Thyroid gland (tissue), 4 donors: Measurements from ENCODE around the gene FAXC.

ENCODE experiments used
- POLR2A ChIP-seq, 2 donors: fragments of 450-650 bp; IDR thresholded peaks; one replicate each; pipeline ENCODE4 v1.6.1; 2017; ENCODE audit warnings: antibody characterized with exemption in 2 of 2, mild to moderate bottlenecking in 2 of 2, moderate library complexity in 1 of 2
- TF ChIP-seq, protein P1 (sequence below), 6 experiments: fragments of 200-600 bp in 3 of 6; fragments of 450-650 bp in 3 of 6; sonication (generic) in 3 of 6; IDR thresholded peaks; one replicate each; pipeline ENCODE4 v1.5.1; 2016 to 2019; ENCODE audit warnings: antibody characterized with exemption in 6 of 6, mild to moderate bottlenecking in 2 of 6, inconsistent platforms in 1 of 6, moderate library complexity in 1 of 6

DNA sequence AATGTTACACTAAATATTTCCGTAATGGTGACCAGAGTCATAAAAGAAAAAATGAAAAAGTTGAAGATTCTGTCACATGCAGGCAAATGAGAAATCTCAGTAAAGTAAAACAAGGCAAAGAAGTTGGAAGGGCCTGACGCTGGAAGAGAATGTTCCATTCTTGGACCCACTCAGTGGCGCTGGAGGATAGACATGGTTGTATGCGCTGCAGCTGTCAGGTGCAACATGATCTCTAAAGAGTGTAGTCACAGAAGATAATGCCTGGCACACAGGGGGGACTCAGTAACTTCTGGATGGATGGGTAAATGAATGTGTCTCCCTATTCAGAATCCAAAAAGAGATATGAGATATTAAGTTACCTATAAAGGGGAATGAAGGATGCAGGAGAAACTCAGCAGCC is 116.3 kb downstream of the FAXC start:
- TF ChIP-seq, protein P1, sequence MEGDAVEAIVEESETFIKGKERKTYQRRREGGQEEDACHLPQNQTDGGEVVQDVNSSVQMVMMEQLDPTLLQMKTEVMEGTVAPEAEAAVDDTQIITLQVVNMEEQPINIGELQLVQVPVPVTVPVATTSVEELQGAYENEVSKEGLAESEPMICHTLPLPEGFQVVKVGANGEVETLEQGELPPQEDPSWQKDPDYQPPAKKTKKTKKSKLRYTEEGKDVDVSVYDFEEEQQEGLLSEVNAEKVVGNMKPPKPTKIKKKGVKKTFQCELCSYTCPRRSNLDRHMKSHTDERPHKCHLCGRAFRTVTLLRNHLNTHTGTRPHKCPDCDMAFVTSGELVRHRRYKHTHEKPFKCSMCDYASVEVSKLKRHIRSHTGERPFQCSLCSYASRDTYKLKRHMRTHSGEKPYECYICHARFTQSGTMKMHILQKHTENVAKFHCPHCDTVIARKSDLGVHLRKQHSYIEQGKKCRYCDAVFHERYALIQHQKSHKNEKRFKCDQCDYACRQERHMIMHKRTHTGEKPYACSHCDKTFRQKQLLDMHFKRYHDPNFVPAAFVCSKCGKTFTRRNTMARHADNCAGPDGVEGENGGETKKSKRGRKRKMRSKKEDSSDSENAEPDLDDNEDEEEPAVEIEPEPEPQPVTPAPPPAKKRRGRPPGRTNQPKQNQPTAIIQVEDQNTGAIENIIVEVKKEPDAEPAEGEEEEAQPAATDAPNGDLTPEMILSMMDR (IDR thresholded peaks at IDR 0.05): no peak
- no peak for TF ChIP-seq POLR2A (IDR thresholded peaks at IDR 0.05)
